GM12878 (cell line): Measurements from ENCODE around the gene VCPKMT.

Experiments used
- CBFB ChIP-seq: IDR thresholded peaks from 2 replicates; pipeline ENCODE4 v1.6.1; 2016; ENCODE audit warnings: antibody characterized with exemption, low read depth
- CBX5 ChIP-seq: sonication (generic); IDR thresholded peaks from 2 replicates; pipeline ENCODE4 v1.6.1; 2016; ENCODE audit warnings: low read depth, moderate library complexity, mild to moderate bottlenecking, inconsistent platforms
- CTCF ChIP-seq, 3 experiments: IDR thresholded peaks in 2 of 3; conservative IDR thresholded peaks in 1 of 3; 2 replicates each; pipeline ENCODE4 v1.5.1; 2011; ENCODE audit warnings: low read depth in 3 of 3, low read length in 3 of 3, mild to moderate bottlenecking in 3 of 3, control low read depth in 2 of 3, moderate library complexity in 2 of 3, inconsistent platforms in 1 of 3, mixed read lengths in 1 of 3; ENCODE audit not compliant: control insufficient read depth in 2 of 3, insufficient read depth in 1 of 3; ENCODE audit errors: extremely low read depth in 1 of 3
- GABPA ChIP-seq: IDR thresholded peaks from 2 replicates; pipeline ENCODE4 v1.6.1; 2014; ENCODE audit warnings: antibody characterized with exemption, low read depth, mild to moderate bottlenecking, inconsistent platforms
- MTA3 ChIP-seq: IDR thresholded peaks from 2 replicates; pipeline ENCODE4 v1.6.1; 2012; ENCODE audit warnings: low read length, inconsistent platforms, borderline replicate concordance
- NFYB ChIP-seq: IDR thresholded peaks from 2 replicates; pipeline ENCODE4 v1.6.1; 2011; ENCODE audit warnings: low read depth, mild to moderate bottlenecking, low read length, improper control_type of control experiment, moderate library complexity; ENCODE audit not compliant: insufficient read depth
- POLR2A ChIP-seq: IDR thresholded peaks from 2 replicates; pipeline ENCODE4 v1.6.1; 2011; ENCODE audit warnings: low read depth, mild to moderate bottlenecking, low read length
- RB1 ChIP-seq: fragments of 450-650 bp; formaldehyde crosslinking; IDR thresholded peaks from 2 replicates; pipeline ENCODE4 v1.6.1; 2017; ENCODE audit warnings: mild to moderate bottlenecking, borderline replicate concordance
- REST ChIP-seq: IDR thresholded peaks from 2 replicates; pipeline ENCODE4 v1.6.1; 2012; ENCODE audit warnings: mild to moderate bottlenecking, low read depth, low read length
- SMARCA5 ChIP-seq: fragments of 450-650 bp; IDR thresholded peaks from 2 replicates; pipeline ENCODE4 v1.6.1; 2017; ENCODE audit warnings: mild to moderate bottlenecking
- SREBF2 ChIP-seq: IDR thresholded peaks from 2 replicates; pipeline ENCODE4 v1.6.1; 2012; ENCODE audit warnings: mild to moderate bottlenecking, low read length
- SUZ12 ChIP-seq: fragments of 200-600 bp; sonication (generic); IDR thresholded peaks from one replicate; pipeline ENCODE4 v1.6.1; 2018; ENCODE audit warnings: antibody characterized with exemption, mild to moderate bottlenecking; ENCODE audit not compliant: unreplicated experiment
- ZZZ3 ChIP-seq: IDR thresholded peaks from 2 replicates; pipeline ENCODE4 v1.6.1; 2011; ENCODE audit warnings: low read depth; ENCODE audit not compliant: control insufficient read depth, insufficient read length

GRCh38 chr14:50083467-50084337, 32.7 kb downstream of the VCPKMT start:
- TF ChIP-seq SMARCA5, result no peak; the same call in 1 of the 2 replicates
- TF ChIP-seq CTCF (IDR thresholded peaks at IDR 0.05 in 2 of 3, conservative IDR thresholded peaks at IDR 0.05 in 1 of 3; ENCODE audit: control insufficient read depth in 2 of 3, extremely low read depth in 1 of 3, insufficient read depth in 1 of 3, low read depth in 3 of 3, low read length in 3 of 3), result no peak
- TF ChIP-seq GABPA, result 0 out of 2 replicates have a peak, but pooled peaks have one; percentile 2
- no peak for TF ChIP-seq SUZ12
- no peak for TF ChIP-seq ZZZ3
- TF ChIP-seq NFYB, result no peak
- no peak for TF ChIP-seq SREBF2
- TF ChIP-seq RB1, result no peak
- peak; percentile 33; the same call in 1 of the 2 replicates for TF ChIP-seq POLR2A
- TF ChIP-seq CBFB, result peak; percentile 37; the same call in 1 of the 2 replicates
- TF ChIP-seq CBX5, result no peak
- TF ChIP-seq REST, result no peak
- peak; percentile 87 for TF ChIP-seq MTA3
